ENCODE results near the gene NPTN.

The NPTN gene

GRCh38 chr15:73628102-73628501 is 5.1 kb downstream of the NPTN start:
- no peak for DNase-seq (ENCODE audit: low read depth, low spot score)
- no peak for TF ChIP-seq CTCF (IDR thresholded peaks at IDR 0.05; ENCODE audit: low read depth, low read length)
- in situ Hi-C loops (cut with HindIII; ENCODE audit: low sequenced_read_pairs), result no loop called here
- no peak overlapping the region for H3K4me3 ChIP-seq (ENCODE audit: low read depth, low read length)

- no peak for DNase-seq (ENCODE audit: low read depth, low spot score)
- no peak for TF ChIP-seq CTCF (IDR thresholded peaks at IDR 0.05; ENCODE audit: low read depth, low read length)
- H3K4me3 ChIP-seq (ENCODE audit: low read depth, low read length), result no peak overlapping the region
- in situ Hi-C loops (cut with HindIII; ENCODE audit: low sequenced_read_pairs), result no loop called here
Observed at GRCh38 chr15:73626072-73626471, 7.1 kb downstream of the NPTN start.

- in situ Hi-C loops (cut with HindIII; ENCODE audit: low sequenced_read_pairs), result no loop called here
- DNase-seq (ENCODE audit: low read depth, low spot score), result no peak
- H3K4me3 ChIP-seq (ENCODE audit: low read depth, low read length), result no peak overlapping the region
- TF ChIP-seq CTCF (IDR thresholded peaks at IDR 0.05; ENCODE audit: low read depth, low read length), result no peak
Observed at GRCh38 chr15:73624530-73624929, 8.7 kb downstream of the NPTN start.

DNA sequence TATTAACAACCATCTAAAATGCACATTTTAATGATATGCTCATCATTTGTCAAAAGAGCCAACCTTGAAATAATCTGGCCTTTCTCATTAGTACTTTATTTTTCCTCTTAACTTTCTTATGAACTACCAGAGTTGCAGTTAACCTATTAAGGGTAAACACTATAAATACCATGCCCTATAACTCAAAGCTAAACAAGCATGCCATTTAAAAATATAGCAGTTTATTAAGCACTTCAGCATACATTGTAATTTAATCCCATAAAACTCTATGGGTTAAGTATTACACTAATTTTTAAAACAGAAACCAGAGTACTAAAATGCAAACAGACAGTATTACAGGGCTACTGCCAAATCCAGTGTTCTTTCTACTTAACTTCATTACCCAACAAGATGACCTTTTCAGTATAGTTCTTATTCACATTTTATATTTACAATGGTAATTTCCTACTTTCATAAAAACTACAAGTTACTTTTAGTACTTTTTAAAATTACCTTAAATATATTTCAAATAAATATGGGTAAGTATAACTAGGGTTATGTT is 11.8 kb downstream of the NPTN start:
- no peak for DNase-seq (ENCODE audit: low read depth, low spot score)
- in situ Hi-C loops (cut with HindIII; ENCODE audit: low sequenced_read_pairs), result no loop called here
- TF ChIP-seq CTCF (IDR thresholded peaks at IDR 0.05; ENCODE audit: low read depth, low read length), result no peak
- no peak overlapping the region for H3K4me3 ChIP-seq (ENCODE audit: low read depth, low read length)

DNA sequence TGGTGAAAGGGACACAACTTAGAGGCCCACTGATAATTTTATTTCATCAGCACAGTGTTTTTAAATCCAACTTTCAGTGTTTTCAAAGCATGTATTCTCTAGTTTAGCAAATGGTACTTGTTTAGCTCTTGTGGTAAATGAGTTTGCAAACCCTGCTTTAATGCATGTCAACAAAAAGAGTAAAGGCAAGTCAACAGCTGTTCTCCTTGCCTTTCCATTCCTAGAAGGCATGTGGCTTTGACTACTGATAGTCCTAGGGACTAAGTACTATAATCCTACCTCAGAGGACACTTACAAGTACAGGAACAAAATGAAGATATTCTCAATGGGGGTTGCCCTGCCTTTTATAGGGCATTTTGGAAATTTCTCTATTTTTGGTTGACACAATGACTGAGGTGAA is 13.1 kb downstream of the NPTN start:
- H3K4me3 ChIP-seq (ENCODE audit: low read depth, low read length), result no peak overlapping the region
- in situ Hi-C loops (cut with HindIII; ENCODE audit: low sequenced_read_pairs), result no loop called here
- no peak for TF ChIP-seq CTCF (IDR thresholded peaks at IDR 0.05; ENCODE audit: low read depth, low read length)
- DNase-seq (ENCODE audit: low read depth, low spot score), result no peak

DNA sequence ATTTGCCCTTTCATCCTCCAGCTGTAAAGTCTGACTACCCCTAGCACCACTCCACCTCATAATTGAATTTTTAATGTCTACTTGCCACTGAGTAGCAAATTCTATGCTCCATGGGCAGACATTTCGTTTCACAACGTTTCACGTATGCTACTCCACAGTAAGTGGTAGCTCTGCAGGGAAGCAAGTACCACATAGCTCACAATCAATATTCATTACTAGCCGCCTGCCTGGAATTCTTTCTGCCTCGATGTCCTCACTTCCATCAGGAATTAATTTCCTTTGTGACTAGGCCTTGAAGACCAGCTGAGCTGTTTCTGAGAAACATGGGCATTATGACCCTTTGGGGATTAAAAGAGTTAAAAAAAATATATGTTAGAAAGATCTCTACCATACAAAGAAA is 15.3 kb downstream of the NPTN start:
- DNase-seq (ENCODE audit: low read depth, low spot score), result no peak
- in situ Hi-C loops (cut with HindIII; ENCODE audit: low sequenced_read_pairs), result no loop called here
- no peak overlapping the region for H3K4me3 ChIP-seq (ENCODE audit: low read depth, low read length)
- TF ChIP-seq CTCF (IDR thresholded peaks at IDR 0.05; ENCODE audit: low read depth, low read length), result no peak
